Measurements from ENCODE around the gene AP3B1.

The AP3B1 gene

DNA sequence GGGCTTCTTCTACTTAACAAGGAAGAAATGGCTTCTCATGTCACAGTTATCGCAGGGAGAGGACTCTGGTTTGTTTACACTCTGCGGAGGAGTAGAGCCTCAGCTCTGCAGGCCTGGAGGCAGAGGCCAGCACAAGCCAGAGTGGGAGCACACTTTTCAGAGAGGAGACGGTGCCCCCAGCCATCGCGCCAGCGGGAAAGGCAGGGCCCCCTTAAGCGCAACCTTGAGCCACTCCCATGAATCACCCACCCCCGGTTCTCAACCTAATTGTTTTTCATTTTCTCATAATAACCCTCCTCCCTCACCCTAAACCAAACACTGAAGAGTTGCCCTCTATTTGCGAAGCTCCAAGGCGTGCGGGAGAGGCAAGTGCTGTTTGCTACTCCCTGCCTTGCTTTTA lies 309.9 kb downstream of the AP3B1 start:
- Histone ChIP-seq H3K4me3 (ENCODE audit: low read depth in 1 of 2, low read length in 2 of 2) (no peak overlapping the region), H3K4me2 (ENCODE audit: insufficient read depth, low read length) (no peak overlapping the region), H3K36me3 (ENCODE audit: insufficient read depth, low read length) (no peaks in the 10 kb centered on the region), H3K79me2 (ENCODE audit: insufficient read depth, low read length) (no peaks in the 10 kb centered on the region), H3K4me1 (ENCODE audit: insufficient read depth, low read length) (no peaks in the 10 kb centered on the region), H4K20me1 (ENCODE audit: insufficient read depth, low read length) (no peaks in the 10 kb centered on the region), H3K27ac (ENCODE audit: low read length) (no peak overlapping the region), H2AFZ (ENCODE audit: low read depth, low read length) (no peak overlapping the region), H3K27me3 (ENCODE audit: insufficient read depth, low read length, poor library complexity) (no peaks in the 10 kb centered on the region), H3K9ac (ENCODE audit: low read depth, low read length) (no peak overlapping the region), H3K9me3 (ENCODE audit: insufficient read depth, low read length, severe bottlenecking) (no peaks in the 10 kb centered on the region)
- TF ChIP-seq, protein P1, sequence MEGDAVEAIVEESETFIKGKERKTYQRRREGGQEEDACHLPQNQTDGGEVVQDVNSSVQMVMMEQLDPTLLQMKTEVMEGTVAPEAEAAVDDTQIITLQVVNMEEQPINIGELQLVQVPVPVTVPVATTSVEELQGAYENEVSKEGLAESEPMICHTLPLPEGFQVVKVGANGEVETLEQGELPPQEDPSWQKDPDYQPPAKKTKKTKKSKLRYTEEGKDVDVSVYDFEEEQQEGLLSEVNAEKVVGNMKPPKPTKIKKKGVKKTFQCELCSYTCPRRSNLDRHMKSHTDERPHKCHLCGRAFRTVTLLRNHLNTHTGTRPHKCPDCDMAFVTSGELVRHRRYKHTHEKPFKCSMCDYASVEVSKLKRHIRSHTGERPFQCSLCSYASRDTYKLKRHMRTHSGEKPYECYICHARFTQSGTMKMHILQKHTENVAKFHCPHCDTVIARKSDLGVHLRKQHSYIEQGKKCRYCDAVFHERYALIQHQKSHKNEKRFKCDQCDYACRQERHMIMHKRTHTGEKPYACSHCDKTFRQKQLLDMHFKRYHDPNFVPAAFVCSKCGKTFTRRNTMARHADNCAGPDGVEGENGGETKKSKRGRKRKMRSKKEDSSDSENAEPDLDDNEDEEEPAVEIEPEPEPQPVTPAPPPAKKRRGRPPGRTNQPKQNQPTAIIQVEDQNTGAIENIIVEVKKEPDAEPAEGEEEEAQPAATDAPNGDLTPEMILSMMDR (IDR thresholded peaks at IDR 0.05; ENCODE audit: borderline replicate concordance, extremely low read depth, low read length, poor library complexity, severe bottlenecking), result no peak
- TF ChIP-seq EZH2 (IDR thresholded peaks at IDR 0.05; ENCODE audit: borderline replicate concordance, low read depth, low read length, severe bottlenecking), result no peak
- ATAC-seq (ENCODE audit: insufficient read depth, low read depth), result no peak
- no peak for DNase-seq

DNA sequence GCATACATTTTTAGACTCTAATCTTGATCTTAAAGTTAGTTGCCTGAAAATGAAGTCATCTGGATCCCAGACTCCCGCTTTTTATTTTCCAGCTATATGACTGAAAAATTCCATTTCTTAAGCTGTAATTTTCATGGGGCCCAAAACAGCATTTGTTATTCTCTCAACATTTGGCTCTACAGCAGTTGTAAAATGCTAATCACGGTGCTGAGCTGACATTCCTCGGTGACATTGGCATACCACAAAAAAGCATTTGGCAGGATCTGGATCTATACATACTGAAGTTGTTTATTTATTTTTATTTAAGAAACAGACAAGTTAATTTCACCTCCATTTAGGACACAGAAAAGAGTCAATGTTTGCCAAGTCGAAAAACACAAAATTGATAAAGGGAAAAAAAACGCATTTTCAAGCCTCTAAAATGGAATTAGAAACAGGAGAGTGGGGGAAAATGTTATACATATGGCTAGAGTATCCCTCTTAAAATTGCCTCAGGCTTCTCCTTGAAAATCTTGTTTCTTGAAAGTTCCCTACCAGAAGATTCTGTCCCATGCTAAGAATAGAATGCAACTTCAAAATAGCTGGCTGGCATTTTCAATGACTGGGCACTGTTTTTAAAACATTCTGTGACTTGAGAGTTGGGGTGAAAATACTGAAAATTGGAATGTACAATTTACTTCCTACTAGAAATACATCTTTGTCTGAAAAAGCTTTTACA lies 310.9 kb downstream of the AP3B1 start:
- Histone ChIP-seq H4K20me1 (ENCODE audit: insufficient read depth, low read length) (no peaks in the 10 kb centered on the region), H3K36me3 (ENCODE audit: insufficient read depth, low read length) (no peaks in the 10 kb centered on the region), H3K9ac (ENCODE audit: low read depth, low read length) (no peak overlapping the region), H3K27me3 (ENCODE audit: insufficient read depth, low read length, poor library complexity) (no peaks in the 10 kb centered on the region), H3K9me3 (ENCODE audit: insufficient read depth, low read length, severe bottlenecking) (no peaks in the 10 kb centered on the region), H2AFZ (ENCODE audit: low read depth, low read length) (no peak overlapping the region), H3K79me2 (ENCODE audit: insufficient read depth, low read length) (no peaks in the 10 kb centered on the region), H3K4me1 (ENCODE audit: insufficient read depth, low read length) (no peaks in the 10 kb centered on the region), H3K4me3 (ENCODE audit: low read depth in 1 of 2, low read length in 2 of 2) (no peak overlapping the region), H3K4me2 (ENCODE audit: insufficient read depth, low read length) (no peak overlapping the region), H3K27ac (ENCODE audit: low read length) (no peak overlapping the region)
- TF ChIP-seq, protein P1 (IDR thresholded peaks at IDR 0.05; ENCODE audit: borderline replicate concordance, extremely low read depth, low read length, poor library complexity, severe bottlenecking), result no peak
- no peak for TF ChIP-seq EZH2 (IDR thresholded peaks at IDR 0.05; ENCODE audit: borderline replicate concordance, low read depth, low read length, severe bottlenecking)
- ATAC-seq (ENCODE audit: insufficient read depth, low read depth), result no peak
- DNase-seq, result no peak

DNA sequence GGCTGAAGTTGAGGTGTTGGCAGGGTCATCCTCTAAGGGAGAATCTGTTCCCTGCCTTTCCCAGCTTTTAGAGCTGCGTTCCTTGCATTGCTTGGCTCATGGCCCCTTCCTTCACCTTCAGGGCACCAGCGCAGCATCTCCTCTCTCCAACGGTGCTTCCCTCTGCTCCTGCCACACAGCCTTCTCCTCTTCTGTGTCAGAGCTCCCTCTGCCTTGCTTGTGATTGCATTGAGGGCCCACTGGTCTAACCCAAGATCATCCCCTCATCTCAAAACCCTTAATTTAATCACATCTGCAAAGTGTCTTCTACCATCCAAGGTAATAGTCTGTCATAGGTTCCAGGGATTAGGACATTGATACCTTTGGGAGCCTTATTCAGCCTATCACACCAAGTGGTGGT lies 312.7 kb downstream of the AP3B1 start:
- H3K4me1 ChIP-seq (ENCODE audit: insufficient read depth, low read length), result no peaks in the 10 kb centered on the region
- H3K9me3 ChIP-seq (ENCODE audit: insufficient read depth, low read length, severe bottlenecking), result no peaks in the 10 kb centered on the region
- H3K9ac ChIP-seq (ENCODE audit: low read depth, low read length), result no peak overlapping the region
- no peak for DNase-seq
- no peak overlapping the region for H3K4me2 ChIP-seq (ENCODE audit: insufficient read depth, low read length)
- no peaks in the 10 kb centered on the region for H3K27me3 ChIP-seq (ENCODE audit: insufficient read depth, low read length, poor library complexity)
- no peaks in the 10 kb centered on the region for H4K20me1 ChIP-seq (ENCODE audit: insufficient read depth, low read length)
- no peaks in the 10 kb centered on the region for H3K79me2 ChIP-seq (ENCODE audit: insufficient read depth, low read length)
- no peak overlapping the region for H2AFZ ChIP-seq (ENCODE audit: low read depth, low read length)
- no peak overlapping the region for H3K4me3 ChIP-seq (ENCODE audit: low read depth in 1 of 2, low read length in 2 of 2)
- TF ChIP-seq EZH2 (IDR thresholded peaks at IDR 0.05; ENCODE audit: borderline replicate concordance, low read depth, low read length, severe bottlenecking), result no peak
- TF ChIP-seq, protein P1 (IDR thresholded peaks at IDR 0.05; ENCODE audit: borderline replicate concordance, extremely low read depth, low read length, poor library complexity, severe bottlenecking), result peak; percentile 22
- no peaks in the 10 kb centered on the region for H3K36me3 ChIP-seq (ENCODE audit: insufficient read depth, low read length)
- ATAC-seq (ENCODE audit: insufficient read depth, low read depth), result no peak
- no peak overlapping the region for H3K27ac ChIP-seq (ENCODE audit: low read length)
